ENCODE measurements around the gene APPL2.
A peak's percentile ranks its signal among the peaks of the same experiment; 100 is the strongest.

Gene APPL2

GRCh38 chr12:105171691-105172436 is 64.1 kb downstream of the APPL2 start:
- H3K4me1 Mint-ChIP-seq (ENCODE audit: low read depth), result peaks cover 2% of the 10 kb centered on the region
- no peaks in the 10 kb centered on the region for H3K9me3 Mint-ChIP-seq
- peaks cover 28% of the 10 kb centered on the region for H3K36me3 Mint-ChIP-seq (ENCODE audit: low read depth)
- no peak overlapping the region for H3K4me3 Mint-ChIP-seq
- no peak overlapping the region for H3K27ac Mint-ChIP-seq
- no peaks in the 10 kb centered on the region for H3K27me3 Mint-ChIP-seq (ENCODE audit: low read depth)

- H3K27ac Mint-ChIP-seq, result no peak overlapping the region
Measured at GRCh38 chr12:105170139-105170538, 65.8 kb downstream of the APPL2 start.

GRCh38 chr12:105168006-105168405 is 68.0 kb downstream of the APPL2 start:
- H3K27ac Mint-ChIP-seq, result no peak overlapping the region
- no peaks in the 10 kb centered on the region for H3K27me3 Mint-ChIP-seq (ENCODE audit: low read depth)
- H3K4me1 Mint-ChIP-seq (ENCODE audit: low read depth), result no peaks in the 10 kb centered on the region
- H3K36me3 Mint-ChIP-seq (ENCODE audit: low read depth), result peaks cover 36% of the 10 kb centered on the region
- H3K9me3 Mint-ChIP-seq, result no peaks in the 10 kb centered on the region
- no peak overlapping the region for H3K4me3 Mint-ChIP-seq

More at GRCh38 chr12:105170139-105170538, 65.8 kb downstream of the APPL2 start:
- no peaks in the 10 kb centered on the region for H3K9me3 Mint-ChIP-seq
- peaks cover 23% of the 10 kb centered on the region for H3K36me3 Mint-ChIP-seq (ENCODE audit: low read depth)
- no peaks in the 10 kb centered on the region for H3K27me3 Mint-ChIP-seq (ENCODE audit: low read depth)
- H3K4me1 Mint-ChIP-seq (ENCODE audit: low read depth), result no peaks in the 10 kb centered on the region
- H3K4me3 Mint-ChIP-seq, result no peak overlapping the region

DNA sequence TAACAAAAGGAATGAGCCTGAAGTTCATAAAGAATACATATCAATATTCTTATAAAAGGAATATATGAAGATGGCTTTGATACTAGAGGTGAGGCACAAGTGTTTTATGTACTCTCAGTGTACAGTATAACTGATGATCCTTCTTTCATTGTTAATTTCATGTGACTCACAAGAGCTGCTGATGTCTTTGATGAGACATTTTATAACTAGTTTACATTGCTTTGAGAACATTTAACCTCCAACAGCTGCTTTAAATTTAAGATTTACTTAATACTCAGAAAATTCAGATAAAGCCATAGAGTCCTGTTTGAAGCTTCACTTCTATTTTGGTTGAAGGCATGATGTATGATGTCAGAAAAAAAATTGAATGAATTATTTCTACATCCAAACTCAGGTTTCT is 68.6 kb downstream of the APPL2 start:
- Mint-ChIP-seq H3K4me3 (no peak overlapping the region), H3K4me1 (ENCODE audit: low read depth) (no peaks in the 10 kb centered on the region), H3K36me3 (ENCODE audit: low read depth) (peaks cover 36% of the 10 kb centered on the region), H3K9me3 (no peaks in the 10 kb centered on the region), H3K27me3 (ENCODE audit: low read depth) (no peaks in the 10 kb centered on the region), H3K27ac (no peak overlapping the region)

DNA sequence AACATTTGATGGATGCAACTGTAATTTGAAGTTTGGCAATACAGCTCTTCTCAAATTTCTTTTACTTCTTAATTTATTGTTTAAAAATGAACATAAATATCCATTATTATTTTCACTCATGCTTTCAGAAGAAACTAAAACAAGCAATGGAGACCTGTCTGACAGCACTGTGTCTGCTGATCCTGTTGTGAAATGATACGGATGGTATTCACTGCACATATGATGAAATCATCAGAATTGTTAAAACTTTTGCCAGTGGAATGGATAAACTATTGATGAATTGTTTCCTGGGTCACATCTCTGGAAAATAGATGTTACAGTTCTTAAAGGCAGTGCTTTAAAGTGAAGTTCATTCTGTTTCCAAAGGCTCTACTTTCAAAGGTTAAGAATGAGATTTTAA is 69.2 kb downstream of the APPL2 start:
- Mint-ChIP-seq H3K27ac (peak overlapping the region; percentile 11), H3K36me3 (ENCODE audit: low read depth) (peaks cover 38% of the 10 kb centered on the region), H3K4me1 (ENCODE audit: low read depth) (no peaks in the 10 kb centered on the region), H3K27me3 (ENCODE audit: low read depth) (no peaks in the 10 kb centered on the region), H3K4me3 (no peak overlapping the region), H3K9me3 (no peaks in the 10 kb centered on the region)

DNA sequence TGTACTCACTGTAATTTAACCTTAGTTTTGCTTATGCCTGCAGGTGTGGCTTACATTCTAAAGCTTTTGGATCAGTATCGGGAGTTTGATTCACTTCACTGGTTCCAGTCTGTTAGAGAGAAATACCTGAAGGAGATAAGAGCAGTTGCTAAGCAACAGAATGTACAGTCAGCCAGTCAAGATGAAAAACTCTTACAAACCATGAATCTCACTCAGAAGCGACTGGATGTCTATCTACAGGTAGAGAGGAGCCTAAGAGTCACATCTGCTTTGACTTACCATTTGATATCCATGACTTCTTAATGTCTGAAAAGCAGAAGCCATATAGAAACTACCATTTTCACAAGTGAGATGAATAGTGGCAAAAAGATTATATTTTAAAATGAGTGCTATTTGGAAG is 71.9 kb downstream of the APPL2 start:
- H3K9me3 Mint-ChIP-seq, result no peaks in the 10 kb centered on the region
- H3K27me3 Mint-ChIP-seq (ENCODE audit: low read depth), result no peaks in the 10 kb centered on the region
- no peak overlapping the region for H3K4me3 Mint-ChIP-seq
- no peaks in the 10 kb centered on the region for H3K4me1 Mint-ChIP-seq (ENCODE audit: low read depth)
- H3K27ac Mint-ChIP-seq, result no peak overlapping the region
- H3K36me3 Mint-ChIP-seq (ENCODE audit: low read depth), result peaks cover 37% of the 10 kb centered on the region

- Mint-ChIP-seq H3K9me3 (no peaks in the 10 kb centered on the region), H3K4me3 (no peak overlapping the region), H3K27me3 (ENCODE audit: low read depth) (no peaks in the 10 kb centered on the region), H3K36me3 (ENCODE audit: low read depth) (peaks cover 40% of the 10 kb centered on the region), H3K27ac (no peak overlapping the region), H3K4me1 (ENCODE audit: low read depth) (no peaks in the 10 kb centered on the region)
Measured at GRCh38 chr12:105162174-105162573, 73.8 kb downstream of the APPL2 start.

DNA sequence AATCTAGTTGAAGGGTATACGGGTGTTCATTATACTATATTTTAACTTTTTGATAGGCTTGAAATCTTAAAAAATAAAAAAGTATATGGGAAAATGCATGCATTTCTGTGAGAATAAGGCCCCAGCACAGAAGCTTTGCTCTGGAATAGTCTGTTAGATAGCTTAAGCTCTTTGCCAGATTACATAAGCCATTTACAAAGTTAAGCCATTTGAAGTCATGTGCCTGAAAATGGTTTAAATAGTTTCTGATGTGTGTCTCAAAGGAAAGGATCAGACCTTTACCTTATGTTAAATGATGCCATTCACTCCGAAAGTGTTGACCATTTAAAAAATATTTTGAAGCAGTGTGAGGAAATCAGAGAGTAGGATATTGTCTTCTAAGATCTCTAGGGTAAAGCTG is 77.1 kb downstream of the APPL2 start:
- H3K9me3 Mint-ChIP-seq, result no peaks in the 10 kb centered on the region
- H3K4me1 Mint-ChIP-seq (ENCODE audit: low read depth), result peaks cover 2% of the 10 kb centered on the region
- peaks cover 39% of the 10 kb centered on the region for H3K36me3 Mint-ChIP-seq (ENCODE audit: low read depth)
- H3K27ac Mint-ChIP-seq, result no peak overlapping the region
- H3K4me3 Mint-ChIP-seq, result no peak overlapping the region
- no peaks in the 10 kb centered on the region for H3K27me3 Mint-ChIP-seq (ENCODE audit: low read depth)

DNA sequence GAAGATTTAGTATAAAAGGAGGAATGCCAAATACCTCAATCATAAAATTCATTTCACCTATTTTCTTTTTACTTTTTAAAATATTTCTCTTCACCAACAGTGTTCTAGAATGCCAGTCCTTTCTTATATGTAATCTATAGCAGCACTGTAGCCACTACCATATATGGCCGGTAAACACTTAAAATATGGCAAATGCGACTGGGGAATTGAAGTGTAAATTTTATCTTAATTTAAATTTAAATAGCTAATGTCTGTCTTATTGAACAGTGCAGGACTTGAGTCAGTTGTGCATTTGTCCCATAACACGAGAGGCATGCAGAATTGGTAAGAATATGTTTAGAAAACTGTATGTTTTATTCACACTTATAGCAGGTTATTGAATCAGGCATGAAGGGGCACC is 78.4 kb downstream of the APPL2 start:
- no peaks in the 10 kb centered on the region for H3K9me3 Mint-ChIP-seq
- H3K36me3 Mint-ChIP-seq (ENCODE audit: low read depth), result peaks cover 30% of the 10 kb centered on the region
- H3K4me1 Mint-ChIP-seq (ENCODE audit: low read depth), result peaks cover 2% of the 10 kb centered on the region

GRCh38 chr12:105156260-105156659 is 79.7 kb downstream of the APPL2 start:
- H3K27ac Mint-ChIP-seq, result no peak overlapping the region
- H3K27me3 Mint-ChIP-seq (ENCODE audit: low read depth), result no peaks in the 10 kb centered on the region
- H3K36me3 Mint-ChIP-seq (ENCODE audit: low read depth), result peaks cover 28% of the 10 kb centered on the region
- H3K4me3 Mint-ChIP-seq, result no peak overlapping the region
- H3K9me3 Mint-ChIP-seq, result no peaks in the 10 kb centered on the region
- peaks cover 2% of the 10 kb centered on the region for H3K4me1 Mint-ChIP-seq (ENCODE audit: low read depth)

More for the DNA sequence above, 78.4 kb downstream of the APPL2 start:
- H3K4me3 Mint-ChIP-seq, result no peak overlapping the region
- no peak overlapping the region for H3K27ac Mint-ChIP-seq
- H3K27me3 Mint-ChIP-seq (ENCODE audit: low read depth), result no peaks in the 10 kb centered on the region

- Mint-ChIP-seq H3K36me3 (ENCODE audit: low read depth) (peaks cover 43% of the 10 kb centered on the region), H3K4me1 (ENCODE audit: low read depth) (peaks cover 3% of the 10 kb centered on the region), H3K9me3 (no peaks in the 10 kb centered on the region), H3K27ac (no peak overlapping the region), H3K27me3 (ENCODE audit: low read depth) (no peaks in the 10 kb centered on the region), H3K4me3 (no peak overlapping the region)
Measured at GRCh38 chr12:105142259-105142658, 93.7 kb downstream of the APPL2 start.

DNA sequence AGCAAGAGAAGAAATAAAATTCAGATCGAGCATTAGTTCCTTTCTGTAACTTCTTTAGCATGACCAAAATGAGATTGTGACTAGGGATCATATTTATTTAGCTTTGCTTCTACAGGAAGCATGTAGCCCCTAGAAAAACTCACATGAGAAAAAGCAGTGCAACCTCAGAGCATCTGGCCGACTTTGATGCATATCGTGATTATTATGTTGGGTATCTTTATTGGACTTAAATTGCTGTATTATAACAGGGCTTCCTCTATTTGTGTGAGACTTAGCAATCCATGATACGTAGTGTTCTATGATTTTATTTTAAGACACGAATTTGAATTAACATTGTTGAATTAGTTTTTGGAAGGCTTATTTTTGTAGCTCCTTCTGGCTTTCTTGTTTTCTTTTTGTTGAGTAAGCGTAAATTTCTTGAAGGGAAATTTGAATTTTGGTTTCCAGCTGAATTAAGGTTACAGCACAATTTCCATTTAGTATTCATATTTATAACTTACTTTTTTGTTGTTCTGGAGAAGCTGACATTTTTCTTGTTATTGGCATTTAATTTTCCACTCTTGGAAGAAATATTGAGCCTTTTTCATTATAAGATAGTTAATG is 94.6 kb downstream of the APPL2 start:
- no peaks in the 10 kb centered on the region for H3K9me3 Mint-ChIP-seq
- peaks cover 3% of the 10 kb centered on the region for H3K4me1 Mint-ChIP-seq (ENCODE audit: low read depth)
- H3K27me3 Mint-ChIP-seq (ENCODE audit: low read depth), result no peaks in the 10 kb centered on the region
- H3K36me3 Mint-ChIP-seq (ENCODE audit: low read depth), result peaks cover 41% of the 10 kb centered on the region
- H3K4me3 Mint-ChIP-seq, result no peak overlapping the region
- H3K27ac Mint-ChIP-seq, result no peak overlapping the region

DNA sequence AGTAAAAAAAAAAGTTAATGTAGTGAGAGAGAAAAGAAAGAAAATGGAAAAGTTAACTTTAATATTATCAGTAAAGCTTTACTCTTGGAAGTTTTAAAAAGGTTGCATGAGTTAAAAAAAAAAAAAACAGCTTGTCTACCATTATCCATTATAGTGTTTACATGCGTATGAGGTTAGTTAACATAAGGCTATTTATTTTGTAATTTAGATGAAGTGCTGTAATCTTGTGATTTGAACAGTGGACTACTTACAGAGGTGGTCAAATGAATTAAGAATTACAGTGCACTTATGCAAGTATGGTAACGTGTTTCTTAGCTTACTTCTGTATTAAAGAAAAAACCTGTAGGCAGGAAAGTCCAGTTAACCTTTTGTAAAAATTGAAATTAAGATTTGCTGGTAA is 97.7 kb downstream of the APPL2 start:
- Mint-ChIP-seq H3K36me3 (ENCODE audit: low read depth) (peaks cover 42% of the 10 kb centered on the region), H3K27me3 (ENCODE audit: low read depth) (no peaks in the 10 kb centered on the region), H3K4me3 (no peak overlapping the region), H3K27ac (no peak overlapping the region), H3K9me3 (no peaks in the 10 kb centered on the region), H3K4me1 (ENCODE audit: low read depth) (peaks cover 8% of the 10 kb centered on the region)

Data from T-helper 1 cell treated with Interleukin-12 subunit alpha and Interleukin-12 subunit beta and Interleukin-4 antibody, amounts not matched to agents 30 μg/mL and 1 μg/mL, for 36 hours (primary cell).